ENCODE measurements around the gene DUSP19.
"Not testable (repeated sequence)": the region's sequence is repeated elsewhere in the genome, so short reads cannot be mapped to it uniquely, and the experiment has no call there.

The DUSP19 gene, protein sequence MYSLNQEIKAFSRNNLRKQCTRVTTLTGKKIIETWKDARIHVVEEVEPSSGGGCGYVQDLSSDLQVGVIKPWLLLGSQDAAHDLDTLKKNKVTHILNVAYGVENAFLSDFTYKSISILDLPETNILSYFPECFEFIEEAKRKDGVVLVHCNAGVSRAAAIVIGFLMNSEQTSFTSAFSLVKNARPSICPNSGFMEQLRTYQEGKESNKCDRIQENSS

GRCh38 chr2:183078464-183079138, at the start of gene DUSP19:
DUSP19 (plus strand) TSS chr2:183078747; CDS start chr2:183078934, 187 bp downstream.
- DNase-seq, result peak; percentile 95 to 99 (median 96)

DNA sequence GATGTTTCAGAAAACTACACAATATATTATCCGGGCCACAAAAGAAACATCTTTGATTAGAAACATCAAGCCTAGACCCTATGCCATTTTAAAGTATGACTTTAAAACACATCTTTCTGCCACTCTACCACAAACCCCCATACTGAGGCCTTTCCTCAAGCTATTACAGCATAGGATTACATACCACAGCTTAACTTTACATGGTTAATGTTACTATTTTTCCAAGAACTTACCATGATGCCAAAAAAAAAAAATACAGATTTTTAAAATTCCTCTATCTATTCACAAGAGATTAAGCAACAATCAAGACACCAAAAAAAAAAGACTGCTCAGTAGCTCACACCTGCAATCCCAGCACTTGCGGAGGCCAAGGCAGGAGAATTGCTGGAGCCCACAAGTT, 49.3 kb upstream of the DUSP19 start:
- no peak for DNase-seq

GRCh38 chr2:183031911-183032794, 46.4 kb upstream of the DUSP19 start:
- DNase-seq, result no peak

DNA sequence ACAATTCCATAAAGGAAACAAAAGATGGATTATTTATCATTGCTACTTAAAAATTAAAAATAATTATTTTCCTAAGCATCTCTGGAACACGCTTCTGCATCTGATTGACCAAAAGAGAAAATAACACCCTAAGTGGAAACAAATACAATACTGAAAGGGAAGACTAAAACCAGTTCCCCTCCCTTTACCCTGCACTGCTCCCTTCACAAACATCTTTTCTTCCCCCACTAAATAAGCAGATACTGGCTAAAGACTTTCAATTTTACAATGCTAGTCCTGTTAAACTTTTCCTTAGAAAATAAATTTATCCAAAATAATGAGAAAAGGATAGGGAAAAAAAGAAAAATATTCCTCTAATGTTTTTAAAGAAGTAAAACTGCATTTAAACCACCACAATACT, 44.6 kb upstream of the DUSP19 start:
- DNase-seq, result no peak

DNA sequence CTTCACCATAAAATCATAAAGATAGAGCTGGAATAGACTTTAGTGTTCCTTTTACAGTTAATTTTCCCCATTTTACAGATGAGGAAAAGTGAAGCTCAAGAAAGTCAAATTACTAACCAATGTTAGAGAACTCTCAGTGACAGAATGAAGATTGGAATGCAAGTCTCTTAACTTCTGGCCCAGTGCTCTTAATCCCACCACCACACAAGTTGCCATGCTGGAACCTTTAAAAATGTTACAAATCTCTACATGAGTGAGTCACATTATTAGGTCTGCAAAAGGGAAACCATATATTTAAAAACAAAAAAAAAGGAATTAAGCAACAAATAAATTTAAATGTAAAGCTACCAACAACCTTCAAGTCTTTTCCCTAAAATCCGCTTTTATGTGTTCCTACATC, 43.7 kb upstream of the DUSP19 start:
- no peak for DNase-seq

GRCh38 chr2:183035298-183035953, 43.1 kb upstream of the DUSP19 start:
- peak in 2 of 3 experiments; percentile 4 to 37 for DNase-seq

DNA sequence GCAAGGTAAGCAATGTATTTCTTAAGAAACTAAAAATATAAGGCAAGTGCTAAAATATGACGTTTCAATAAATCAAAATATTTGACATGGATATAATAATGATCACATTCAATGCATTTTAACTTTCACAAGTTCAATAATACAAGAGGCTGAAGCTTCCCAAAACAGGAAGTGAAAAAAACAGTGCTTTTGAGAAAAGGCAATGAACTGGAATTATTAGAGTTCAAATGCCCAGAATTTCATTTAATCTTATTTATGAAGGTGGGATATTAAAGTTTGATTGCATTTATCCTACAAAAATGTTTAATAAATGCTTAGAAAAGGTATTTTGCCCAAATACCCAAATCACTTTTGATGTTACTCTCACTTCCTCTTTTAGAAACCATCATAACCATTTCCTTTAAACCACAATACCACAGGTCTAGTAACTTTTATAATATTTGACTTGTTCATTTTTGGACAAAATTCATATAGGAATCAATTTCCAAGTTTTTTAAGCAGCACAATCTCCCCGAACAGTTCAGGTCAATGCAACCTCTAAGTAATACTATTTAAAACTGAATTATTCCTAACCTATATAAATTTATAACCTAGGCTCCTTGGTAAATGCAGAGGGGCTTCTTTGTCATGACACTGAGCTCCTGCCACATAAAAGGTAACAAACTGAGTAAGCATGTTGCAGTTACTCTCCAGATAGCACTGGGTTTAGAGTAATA, 42.4 kb upstream of the DUSP19 start:
- peak in 1 of 3 experiments; percentile 21 for DNase-seq

GRCh38 chr2:183037074-183037552, 41.4 kb upstream of the DUSP19 start:
- DNase-seq, result no peak

DNA sequence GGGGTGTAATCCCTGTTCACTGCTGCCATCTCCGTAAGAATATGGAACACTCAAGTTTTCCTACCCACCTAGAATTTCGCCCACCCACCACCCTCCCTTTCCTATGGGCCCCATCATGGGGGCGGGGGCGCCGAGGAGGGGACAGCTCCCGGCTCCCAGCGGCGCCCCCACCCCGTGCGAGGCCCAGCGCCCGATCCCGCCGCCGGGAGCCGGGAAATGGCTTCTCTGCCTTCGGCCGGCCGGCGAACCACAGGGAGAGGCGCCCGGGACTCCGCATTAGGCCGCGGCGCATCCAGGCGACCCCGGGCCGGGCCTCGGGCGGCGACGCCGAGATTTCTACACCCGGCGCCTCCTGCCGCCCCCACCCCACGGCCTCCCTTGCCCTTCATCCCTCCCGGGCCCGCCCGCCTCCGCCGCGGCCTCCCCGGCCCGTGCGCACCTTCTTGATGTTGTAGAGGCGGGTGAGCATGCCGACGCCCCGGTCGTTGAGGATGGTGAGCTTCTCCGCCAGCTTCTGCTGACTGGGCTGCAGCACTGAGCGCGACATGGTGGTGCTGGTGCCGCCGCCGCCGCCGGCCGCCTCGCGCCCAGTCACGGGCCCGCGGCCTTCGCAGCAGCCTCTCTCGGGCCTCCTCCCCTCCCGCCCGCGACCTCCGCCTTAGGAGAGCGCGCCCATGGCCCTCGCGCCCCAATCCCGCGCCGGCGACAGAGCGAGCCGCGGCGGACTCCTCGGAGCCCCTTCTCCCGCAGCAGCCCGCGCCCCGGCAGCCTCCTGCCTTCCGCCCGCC, 40.8 kb upstream of the DUSP19 start:
- DNase-seq, result peak; percentile 52 to 94 (median 82)

DNA sequence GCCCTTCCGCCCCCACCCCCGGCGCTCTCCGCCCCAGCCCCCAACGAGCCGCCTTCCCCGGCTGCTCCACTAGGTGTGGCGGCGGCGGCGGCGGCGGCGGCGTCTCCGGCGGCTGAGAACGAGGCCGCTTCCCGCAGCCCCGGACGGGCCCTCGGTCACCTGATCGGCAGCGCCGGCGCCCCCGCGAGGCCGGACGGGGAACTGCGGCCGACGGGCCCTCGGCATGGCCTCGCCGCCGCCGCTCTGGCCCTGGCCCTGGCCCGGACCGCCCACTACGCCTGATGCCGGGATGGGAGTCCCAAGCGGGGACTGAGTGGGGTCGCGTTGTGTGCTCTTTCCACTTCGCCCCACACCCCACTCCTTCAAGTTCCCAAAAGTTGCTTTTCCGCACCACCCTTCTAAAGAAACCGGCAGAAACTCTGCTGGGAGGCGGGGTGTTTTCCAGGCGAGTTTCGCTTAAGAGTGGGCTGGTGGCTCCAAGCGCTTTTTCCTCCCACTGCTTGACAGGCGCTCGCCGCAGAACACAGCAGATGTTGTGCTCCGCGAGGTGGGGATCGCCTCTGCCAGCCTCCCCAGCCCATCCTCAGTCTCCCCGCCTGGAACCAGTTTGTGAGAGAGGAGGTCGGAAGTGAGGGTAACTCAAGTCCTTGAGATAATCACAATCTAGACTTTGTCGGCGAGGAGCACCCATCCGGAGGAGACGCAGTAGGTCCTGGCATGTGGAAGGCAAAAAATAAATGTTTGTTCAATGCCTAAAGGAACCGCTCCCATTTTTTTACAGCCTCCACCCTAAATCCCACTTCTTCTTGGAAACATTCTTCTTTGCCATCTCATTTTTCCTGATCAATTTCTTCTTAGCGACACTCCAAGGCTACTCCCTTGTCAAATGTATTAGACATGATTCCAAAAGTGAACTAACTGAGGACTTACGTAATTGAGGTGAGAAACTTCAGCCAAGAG, 39.9 kb upstream of the DUSP19 start, which contains the start of gene NCKAP1:
NCKAP1 (minus strand) TSS at position 117 of the 960 bp plus-strand sequence. CDS start 358 bp downstream, outside the sequence.
- DNase-seq, result peak; percentile 83 to 94 (median 86)

DNA sequence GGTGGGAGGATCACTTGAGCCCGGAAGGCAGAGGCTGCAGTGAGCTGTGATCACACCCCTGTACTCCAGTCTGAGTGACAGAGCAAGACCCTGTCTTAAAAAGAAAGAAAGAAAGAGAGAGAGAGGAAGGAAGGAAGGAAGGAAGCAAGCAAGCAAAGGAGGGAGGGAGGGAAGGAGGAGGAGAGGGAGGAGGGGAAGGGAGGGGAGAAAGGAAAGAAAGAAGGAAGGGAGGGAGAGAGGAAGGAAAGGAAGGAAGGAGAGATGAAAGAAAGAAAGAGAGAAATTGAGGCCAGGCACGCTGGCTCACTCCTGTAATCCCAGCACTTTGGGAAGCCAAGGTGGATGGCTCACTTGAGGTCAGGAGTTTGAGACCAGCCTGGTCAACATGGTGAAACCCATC, 37.9 kb upstream of the DUSP19 start:
- DNase-seq, result no peak

DNA sequence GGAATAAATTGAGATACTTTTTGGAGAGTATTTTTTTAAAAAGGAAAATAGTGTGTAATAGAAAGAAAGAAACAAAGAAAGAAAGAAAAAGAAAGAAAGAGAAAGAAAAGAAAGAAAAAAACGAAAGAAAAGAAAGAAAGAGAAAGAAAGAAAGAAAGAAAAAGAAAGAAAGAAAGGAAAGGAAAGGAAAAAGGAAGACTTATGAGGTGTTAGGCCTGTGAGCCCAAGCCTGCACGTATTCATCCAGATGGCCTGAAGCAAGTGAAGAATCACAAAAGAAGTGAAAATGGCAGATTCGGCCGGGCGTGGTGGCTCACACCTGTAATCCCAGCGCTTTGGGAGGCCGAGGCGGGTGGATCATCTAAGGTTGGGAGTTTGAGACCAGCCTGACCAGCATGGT, 35.0 kb upstream of the DUSP19 start:
- not testable (repeated sequence) for DNase-seq

- not testable (repeated sequence) for DNase-seq
Measured at GRCh38 chr2:183047486-183048125, 30.9 kb upstream of the DUSP19 start.

DNA sequence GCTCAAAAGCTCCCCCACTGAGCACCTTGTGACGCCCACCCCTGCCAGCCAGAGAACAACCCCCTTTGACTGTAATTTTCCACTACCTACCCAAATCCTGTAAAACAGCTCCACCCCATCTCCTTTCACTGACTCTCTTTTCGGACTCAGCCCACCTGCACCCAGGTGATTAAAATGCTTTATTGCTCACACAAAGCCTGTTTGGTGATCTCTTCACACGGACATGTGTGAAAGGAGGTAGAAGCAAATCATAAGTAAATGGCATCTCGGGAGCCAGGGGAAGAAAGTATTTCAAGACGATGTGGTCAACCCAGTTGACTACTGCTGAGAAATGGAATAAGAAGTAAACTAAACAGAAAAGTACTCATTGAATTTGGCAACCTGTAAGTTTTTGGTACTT, 29.1 kb upstream of the DUSP19 start:
- no peak for DNase-seq

DNA sequence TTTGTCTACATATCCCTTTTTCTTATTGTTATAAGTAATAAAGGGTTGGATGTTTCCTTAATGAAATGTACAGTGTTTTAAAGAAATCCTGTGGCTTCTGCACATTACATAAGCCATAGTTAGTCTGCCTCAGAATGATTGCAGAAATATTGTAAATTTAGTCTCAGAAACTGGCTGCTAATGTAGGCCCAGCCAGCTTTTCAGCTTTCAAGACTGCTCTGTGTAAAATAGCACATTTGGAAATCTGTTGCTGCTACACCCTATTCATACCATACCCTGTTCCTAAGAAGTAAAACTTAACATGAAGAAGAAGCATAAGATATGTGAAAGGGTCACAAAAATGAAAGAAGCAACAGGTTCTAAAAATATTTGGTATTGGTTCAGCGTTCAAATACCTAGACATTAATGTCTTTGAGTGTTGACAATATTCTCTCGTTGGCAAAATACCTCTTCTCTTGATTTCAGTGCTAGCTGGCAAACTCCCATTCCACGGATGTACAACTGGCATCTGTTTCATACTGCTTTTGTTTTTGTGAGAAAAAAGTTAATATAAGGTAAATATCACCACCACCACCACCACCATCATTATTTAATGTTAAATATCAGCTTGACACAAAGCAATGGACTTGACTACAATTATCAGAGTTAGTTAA, 21.1 kb upstream of the DUSP19 start:
- DNase-seq, result no peak

- no peak for DNase-seq
Measured at GRCh38 chr2:183059561-183059960, 19.0 kb upstream of the DUSP19 start.

DNA sequence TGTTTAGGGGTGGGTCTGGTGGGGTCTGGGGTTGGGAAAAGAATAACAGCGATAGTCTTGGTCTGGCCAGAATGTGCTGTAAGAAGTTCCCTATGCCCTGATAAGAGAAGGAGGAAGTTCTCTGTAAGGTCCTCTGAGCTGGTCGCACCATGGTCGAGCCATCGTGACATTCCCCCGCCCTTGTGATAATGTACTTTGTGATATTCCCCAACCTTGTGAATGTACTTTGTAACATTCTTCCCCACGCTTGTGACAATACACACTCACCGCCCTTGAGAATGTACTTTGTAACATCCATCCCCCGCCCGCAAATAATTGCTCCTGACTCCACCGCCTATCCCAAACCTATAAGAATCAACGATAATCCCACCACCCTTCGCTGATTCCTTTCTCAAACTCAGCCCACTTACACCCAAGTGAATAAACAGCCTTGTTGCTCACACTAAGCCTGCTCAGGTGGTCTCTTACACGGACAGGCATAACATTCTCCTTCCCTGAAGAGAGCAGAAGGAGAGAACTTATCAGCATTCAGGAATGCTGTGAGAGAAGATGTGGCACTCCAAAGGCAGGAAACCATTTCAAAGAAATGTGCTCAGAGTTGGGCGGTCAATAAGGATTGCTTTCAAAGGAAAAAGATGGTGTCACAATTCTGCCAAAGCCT, 17.8 kb upstream of the DUSP19 start:
- DNase-seq, result no peak

DNA sequence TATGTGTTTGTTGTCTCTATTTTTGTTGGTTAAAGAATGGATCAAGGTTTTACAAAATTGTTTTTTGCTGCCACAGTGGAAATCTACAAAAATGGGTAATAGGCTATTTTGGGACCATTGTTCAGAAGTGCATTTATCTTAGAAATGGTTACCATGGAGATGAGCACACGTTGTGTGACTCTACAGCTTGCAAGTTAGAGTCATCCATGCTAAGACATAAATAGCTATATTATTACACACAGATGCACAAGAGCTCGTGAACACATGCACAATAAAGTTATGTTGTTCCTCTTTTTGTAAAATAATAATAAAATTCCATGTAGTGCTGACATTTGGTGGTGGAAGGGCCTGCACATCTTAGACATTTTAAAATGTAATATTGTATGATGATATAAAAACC, 15.5 kb upstream of the DUSP19 start:
- DNase-seq, result peak in 1 of 3 experiments; percentile 12
